Panc1 (cell line): ENCODE measurements around the gene CREB3L2. TPM values are rescaled to one million over a fixed set of nuclear protein-coding genes. Genes with fewer than 3 reads are reported as not detected.

Experiments used
- ATAC-seq: fragments of 200-7000 bp; cut with Tn5 transposase; 2 replicates; pipeline ENCODE4 v1.9.1; 2020; ENCODE audit warnings: mild to moderate bottlenecking, moderate library complexity
- BruUV-seq: library from RNA; stranded (reverse); fragments of 400-500 nt; replicated peaks from 2 replicates; lab custom pipeline; 2021; lab: Mats Ljungman, UMichigan
- CTCF ChIA-PET: fragments of 300-600 bp; sonication (Branson Sonifier 250); formaldehyde crosslinking; loops from one replicate; lab custom pipeline; 2022; ENCODE audit warnings: antibody characterized with exemption; lab: Charles Lee
- POLR2A ChIA-PET: fragments of 300-600 bp; sonication (Branson Sonifier 250); formaldehyde crosslinking; loops from one replicate; lab custom pipeline; 2022; ENCODE audit warnings: antibody characterized with exemption; lab: Charles Lee
- DNase-seq: peaks from one replicate; pipeline ENCODE4 v3.0.0-alpha.2; 2010; ENCODE audit warnings: low read depth, low spot score
- H3K27ac ChIP-seq: 2 replicates; pipeline ENCODE4 v1.5.1; 2011; ENCODE audit warnings: mild to moderate bottlenecking, low read length, inconsistent platforms
- H3K27me3 ChIP-seq: fragments of 200-500 bp; sonication (Bioruptor generic); 2 replicates; pipeline ENCODE4 v1.6.0; 2014; ENCODE audit warnings: low read length, inconsistent platforms; ENCODE audit not compliant: control insufficient read depth, insufficient read depth
- H3K36me3 ChIP-seq: fragments of 200-500 bp; sonication (Bioruptor generic); 2 replicates; pipeline ENCODE4 v1.5.1; 2014; ENCODE audit warnings: inconsistent platforms, mild to moderate bottlenecking, low read length, moderate library complexity; ENCODE audit not compliant: control insufficient read depth, insufficient read depth
- H3K4me1 ChIP-seq: 2 replicates; pipeline ENCODE4 v1.5.1; 2011; ENCODE audit warnings: inconsistent platforms, mild to moderate bottlenecking, low read length, moderate library complexity; ENCODE audit not compliant: control insufficient read depth, insufficient read depth
- H3K4me3 ChIP-seq, 2 experiments: 2 replicates each; pipeline ENCODE4 v1.5.1; 2011 to 2012; ENCODE audit warnings: low read depth in 2 of 2, low read length in 2 of 2, mild to moderate bottlenecking in 2 of 2, inconsistent platforms in 1 of 2, moderate library complexity in 1 of 2
- H3K9me3 ChIP-seq: fragments of 200-500 bp; sonication (Bioruptor generic); 2 replicates; pipeline ENCODE4 v1.5.1; 2014; ENCODE audit warnings: low read depth, mild to moderate bottlenecking, inconsistent platforms, low read length, moderate library complexity; ENCODE audit not compliant: control insufficient read depth, insufficient read depth
- CTCF ChIP-seq: fragments of 450-650 bp; IDR thresholded peaks from 2 replicates; pipeline ENCODE4 v1.5.1; 2017; ENCODE audit warnings: mild to moderate bottlenecking
- POLR2AphosphoS5 ChIP-seq: IDR thresholded peaks from 2 replicates; pipeline ENCODE4 v1.6.1; 2012; ENCODE audit warnings: mild to moderate bottlenecking, low read depth, low read length, moderate library complexity
- REST ChIP-seq, 2 experiments: IDR thresholded peaks; 2 replicates each; pipeline ENCODE4 v1.6.1; 2011 to 2012; ENCODE audit warnings: low read depth in 2 of 2, control low read depth in 1 of 2, low read length in 1 of 2, mild to moderate bottlenecking in 1 of 2, moderate library complexity in 1 of 2; ENCODE audit not compliant: insufficient read depth in 1 of 2
- SIN3A ChIP-seq: IDR thresholded peaks from 2 replicates; pipeline ENCODE4 v1.6.1; 2012; ENCODE audit warnings: low read depth, mild to moderate bottlenecking, low read length, moderate library complexity, borderline replicate concordance; ENCODE audit not compliant: insufficient read depth
- TCF7L2 ChIP-seq: IDR thresholded peaks from 2 replicates; pipeline ENCODE4 v1.6.1; 2011; ENCODE audit warnings: mild to moderate bottlenecking, low read depth, low read length, inconsistent platforms
- in situ Hi-C: cut with HindIII; loops from 2 replicates; pipeline ENCODE4 v1.10.0; 2016; ENCODE audit warnings: low sequenced_read_pairs, low pct_unique_long_range_greater_than_20kb
- intact Hi-C: fragments of 100-400 bp; cut with micrococcal nuclease; formaldehyde crosslinking; loops from one replicate; pipeline ENCODE4 v1.10.0; 2022; ENCODE audit not compliant: unreplicated experiment
- total RNA-seq: library from RNA; stranded (reverse); gene quantifications from one replicate; pipeline ENCODE4 v1.2.1, GENCODE V29; 2021; ENCODE audit not compliant: unreplicated experiment

The CREB3L2 gene
- total RNA-seq, 1 experiment from 2014 or later = 22.7 TPM

- in situ Hi-C loops = no loop called here
- Histone ChIP-seq H3K9me3 (no peaks in the 10 kb centered on the region), H3K4me1 (no peaks in the 10 kb centered on the region), H3K27me3 (peaks cover 17% of the 10 kb centered on the region), H3K27ac (no peak overlapping the region), H3K4me3 (no peak overlapping the region), H3K36me3 (no peaks in the 10 kb centered on the region)
- BruUV-seq = no TSS peak
- ChIA-PET CTCF (no interaction called here), POLR2A (no interaction called here)
- ATAC-seq (no peak), DNase-seq (no peak)
- intact Hi-C loops = no loop called here
- TF ChIP-seq CTCF (no peak), SIN3A (no peak)
These were observed 161.7 kb downstream of the CREB3L2 start for GRCh38 chr7:137839903-137840779.

- H3K4me3 ChIP-seq = no peak overlapping the region
- no peaks in the 10 kb centered on the region for H3K36me3 ChIP-seq
- in situ Hi-C loops = no loop called here
- H3K27me3 ChIP-seq = peaks cover 10% of the 10 kb centered on the region; the same call in 1 of the 2 replicates
- intact Hi-C loops = no loop called here
- DNase-seq (no peak), ATAC-seq (no peak)
- POLR2A ChIA-PET = no interaction called here
- no TSS peak for BruUV-seq
- no peak overlapping the region for H3K27ac ChIP-seq
- TF ChIP-seq SIN3A (no peak), CTCF (no peak), POLR2AphosphoS5 (no peak), REST (IDR thresholded peaks at IDR 0.05; ENCODE audit: insufficient read depth in 1 of 2, low read depth in 2 of 2, low read length in 1 of 2) (no peak), TCF7L2 (no peak)
- H3K9me3 ChIP-seq = no peaks in the 10 kb centered on the region
- H3K4me1 ChIP-seq = no peaks in the 10 kb centered on the region
- CTCF ChIA-PET = no interaction called here
These were observed 163.1 kb downstream of the CREB3L2 start for GRCh38 chr7:137838706-137839315.
